ENCODE results near the gene CTAGE1.
A peak's percentile ranks its signal among the peaks of the same experiment; 100 is the strongest.
"Not testable (repeated sequence)": the region's sequence is repeated elsewhere in the genome, so short reads cannot be mapped to it uniquely, and the experiment has no call there.

CTAGE1 gene, protein sequence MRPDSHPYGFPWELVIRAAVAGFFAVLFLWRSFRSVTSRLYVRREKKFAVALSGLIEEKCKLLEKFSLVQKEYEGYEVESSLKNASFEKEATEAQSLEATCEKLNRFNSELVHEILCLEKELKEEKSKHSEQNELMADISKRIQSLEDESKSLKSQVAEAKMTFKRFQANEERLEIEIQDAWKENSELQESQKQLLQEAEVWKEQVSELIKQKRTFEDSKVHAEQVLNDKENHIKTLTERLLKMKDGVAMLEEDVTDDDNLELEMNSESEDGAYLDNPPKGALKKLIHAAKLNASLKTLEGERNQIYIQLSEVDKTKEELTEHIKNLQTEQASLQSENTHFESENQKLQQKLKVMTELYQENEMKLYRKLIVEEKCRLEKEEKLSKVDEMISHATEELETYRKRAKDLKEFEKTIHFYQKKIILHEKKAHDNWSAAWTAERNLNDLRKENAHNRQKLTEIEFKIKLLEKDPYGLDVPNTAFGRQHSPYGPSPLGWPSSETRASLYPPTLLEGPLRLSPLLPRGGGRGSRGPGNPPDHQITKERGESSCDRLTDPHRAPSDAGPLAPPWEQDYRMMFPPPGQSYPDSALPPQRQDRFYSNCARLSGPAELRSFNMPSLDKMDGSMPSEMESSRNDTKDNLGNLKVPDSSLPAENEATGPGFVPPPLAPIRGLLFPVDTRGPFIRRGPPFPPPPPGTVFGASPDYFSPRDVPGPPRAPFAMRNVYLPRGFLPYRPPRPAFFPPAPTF

DNA sequence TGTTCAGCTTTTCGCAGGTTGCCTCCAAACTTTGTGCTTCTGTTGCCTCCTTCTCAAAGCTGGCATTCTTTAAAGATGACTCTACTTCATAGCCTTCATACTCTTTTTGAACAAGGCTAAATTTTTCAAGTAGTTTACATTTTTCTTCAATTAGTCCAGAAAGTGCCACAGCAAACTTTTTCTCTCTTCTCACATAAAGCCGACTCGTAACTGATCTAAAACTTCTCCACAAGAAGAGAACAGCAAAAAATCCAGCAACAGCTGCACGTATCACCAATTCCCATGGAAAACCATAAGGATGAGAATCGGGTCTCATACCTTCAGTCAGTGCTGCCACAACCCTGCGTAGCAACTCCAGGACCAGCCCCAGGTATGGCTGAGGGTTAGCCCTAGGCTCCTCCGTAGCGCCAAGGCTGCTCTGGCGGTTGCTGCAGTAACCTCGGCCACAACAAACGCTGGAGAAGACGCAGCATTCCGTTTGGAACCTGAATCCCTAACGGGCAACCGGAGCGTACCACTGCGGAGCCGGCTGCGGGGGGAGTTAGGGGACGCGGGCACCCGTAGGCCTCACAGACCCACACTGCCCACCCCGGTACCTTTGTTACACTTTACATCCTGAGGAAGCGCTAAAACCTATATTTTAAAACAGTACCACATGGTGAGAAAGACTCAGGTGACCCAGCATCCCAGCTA lies at the start of gene CTAGE1:
Gene CTAGE1, minus strand, starts transcription at position 420 of the 693 bp plus-strand sequence. Its CDS starts 104 bp downstream, at position 316.
- no peak for DNase-seq

DNA sequence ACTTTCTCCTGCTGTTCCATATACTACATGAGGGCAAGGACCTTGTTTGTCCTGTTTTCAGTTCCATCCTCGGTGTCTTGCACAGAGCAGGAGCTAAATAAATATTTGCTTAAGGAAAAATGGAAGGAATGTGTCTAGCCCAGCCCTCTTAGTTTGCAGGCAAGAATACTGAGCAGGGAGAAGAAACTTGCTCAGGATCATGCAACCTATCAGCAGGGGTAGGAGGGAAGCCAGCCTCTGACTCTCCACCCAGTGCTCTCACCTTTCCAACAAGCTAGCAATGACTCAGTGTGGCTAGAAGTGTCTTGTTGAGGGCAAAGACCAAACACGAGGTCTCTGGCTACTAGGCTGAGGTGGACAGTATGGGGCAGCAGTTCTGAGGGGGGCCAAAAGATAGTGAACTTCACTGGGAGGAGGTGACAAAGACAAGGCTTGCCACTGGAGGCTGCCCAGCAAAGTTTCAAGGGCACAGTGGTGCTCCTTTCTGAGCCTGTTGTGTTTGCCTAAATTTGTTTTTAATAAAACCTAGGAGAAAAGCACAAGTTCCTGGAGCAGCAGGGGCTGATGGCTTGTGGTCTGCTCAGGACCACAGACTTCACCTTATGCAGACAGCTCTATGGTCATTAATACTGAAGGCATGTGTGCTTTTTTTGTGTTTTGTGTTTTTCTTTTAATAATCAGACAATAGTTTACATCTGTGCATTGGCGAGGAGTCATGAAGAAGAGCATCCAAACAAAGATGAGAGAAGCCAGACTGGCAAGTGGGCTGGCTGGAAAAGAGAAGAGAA lies 49.1 kb upstream of the CTAGE1 start:
- DNase-seq = no peak

DNA sequence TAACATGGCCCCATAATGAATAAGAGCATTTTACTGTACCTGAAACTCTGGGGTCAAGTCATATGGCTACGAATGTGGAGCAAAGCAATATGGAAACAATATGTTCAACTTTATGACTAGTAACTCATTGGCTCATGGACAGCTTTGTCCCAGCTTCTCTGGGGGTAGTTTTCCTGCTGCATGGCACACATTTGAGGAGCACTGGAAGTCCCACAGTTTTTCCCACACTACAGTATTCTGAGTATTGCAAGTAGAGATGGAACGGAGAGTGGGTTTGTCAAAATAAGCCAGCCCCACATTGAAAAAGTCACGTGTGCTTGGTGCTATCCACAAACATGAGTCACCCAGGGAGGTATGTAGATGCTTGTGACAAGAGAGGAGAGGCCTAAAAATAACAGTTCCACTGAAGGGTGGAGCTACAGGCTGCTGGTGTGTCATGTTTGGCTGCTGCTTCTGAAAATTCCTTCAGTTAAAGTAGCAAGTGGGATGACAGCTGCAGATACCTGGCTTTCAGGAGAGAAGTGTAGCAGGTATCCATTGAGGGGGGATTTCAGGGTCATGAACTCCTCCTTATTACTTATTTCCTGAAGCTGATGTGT lies 48.2 kb upstream of the CTAGE1 start:
- DNase-seq = peak; percentile 37

DNA sequence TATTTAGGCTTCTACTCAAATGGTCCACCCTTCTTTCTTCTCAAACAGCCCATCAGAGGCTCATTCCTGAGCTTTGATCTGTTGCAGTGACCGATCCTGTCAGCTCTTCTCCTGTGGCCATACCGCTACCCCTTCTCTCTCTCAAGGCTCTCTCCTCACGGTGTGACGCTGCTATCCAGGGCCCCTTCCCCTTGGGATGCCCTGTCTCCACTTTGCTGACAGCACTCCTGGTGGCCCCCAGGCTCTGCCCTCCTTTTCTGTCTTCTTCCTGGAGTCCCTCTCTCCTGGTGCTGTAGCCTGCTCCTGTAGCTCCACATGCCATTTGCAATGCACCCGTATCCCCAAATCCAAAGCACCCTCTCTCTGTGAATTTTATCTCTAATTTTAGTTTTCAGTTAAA lies 45.4 kb upstream of the CTAGE1 start:
- no peak for DNase-seq

DNA sequence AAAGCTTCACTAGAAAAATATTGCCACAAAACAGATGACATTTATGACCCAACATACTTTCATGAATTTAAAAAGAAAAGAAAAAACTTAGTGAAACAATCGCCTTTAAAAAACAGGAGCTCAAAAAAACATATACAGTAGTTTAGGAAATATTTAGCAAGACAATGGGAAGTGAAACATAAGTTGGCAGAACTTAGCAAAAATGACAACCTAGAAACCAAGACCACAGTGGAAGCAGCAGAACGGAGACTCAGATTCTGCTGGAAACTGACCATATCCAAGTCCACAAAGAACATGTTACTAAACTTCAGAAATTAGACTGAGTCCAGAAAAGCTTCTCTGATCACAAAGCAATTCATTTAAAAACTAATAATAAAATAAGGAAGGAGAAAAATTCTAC lies 41.8 kb upstream of the CTAGE1 start:
- no peak for DNase-seq

DNA sequence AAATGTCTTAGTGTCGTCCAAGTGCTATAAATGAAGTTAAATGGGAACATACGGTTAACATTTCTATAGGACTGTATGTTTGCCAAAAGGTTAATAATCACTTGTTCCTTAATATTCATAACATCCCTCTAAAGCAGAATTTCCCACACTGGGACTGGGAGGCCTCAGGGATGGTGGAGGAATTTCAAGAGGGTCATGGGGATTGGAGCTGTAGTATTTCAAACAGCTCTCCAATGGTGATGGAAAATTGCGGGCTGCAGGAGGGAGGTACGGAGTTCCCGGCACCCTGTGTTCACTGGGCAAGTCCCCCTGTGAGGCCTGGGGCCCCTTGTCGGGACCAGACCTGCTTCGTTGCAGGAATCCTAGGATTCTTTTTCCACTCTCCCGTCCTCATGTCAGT lies 39.8 kb upstream of the CTAGE1 start:
- DNase-seq = no peak

DNA sequence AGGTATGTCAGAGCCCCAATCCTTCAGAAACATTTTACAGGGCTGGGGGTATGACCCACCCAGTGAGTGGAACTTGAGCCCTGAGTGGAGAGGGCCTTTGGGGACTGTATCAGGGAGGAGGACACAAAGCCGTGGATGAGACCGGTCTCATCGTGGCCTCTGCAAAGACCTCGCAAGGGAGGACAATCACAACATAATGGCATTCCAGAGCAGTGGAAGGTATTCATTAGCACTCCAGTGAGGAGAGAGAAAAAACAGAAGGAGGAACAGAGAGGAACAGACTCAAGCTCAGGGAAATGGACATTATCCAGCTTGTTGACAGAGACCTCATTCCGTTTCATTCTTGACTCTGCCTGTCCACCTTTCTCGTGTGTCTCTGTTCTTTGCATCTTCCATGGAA lies 38.8 kb upstream of the CTAGE1 start:
- DNase-seq = no peak

DNA sequence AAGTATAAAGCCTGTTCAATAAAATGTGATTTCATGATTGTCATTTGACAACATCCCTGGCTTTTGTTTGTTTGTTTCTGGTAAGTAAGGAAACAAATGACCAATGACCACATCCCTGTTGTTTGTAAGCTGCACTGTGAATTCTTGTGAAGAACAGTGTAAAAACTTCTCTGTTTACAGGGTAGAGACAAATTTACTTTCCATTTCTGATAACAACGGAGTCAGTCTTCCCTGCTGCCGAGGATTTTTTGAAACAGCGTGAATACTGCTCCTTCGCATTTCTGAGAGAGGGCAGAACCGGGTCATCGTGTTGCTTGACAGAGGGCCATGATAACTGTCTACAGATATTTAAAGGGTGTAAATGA lies 38.4 kb upstream of the CTAGE1 start:
- no peak for DNase-seq

DNA sequence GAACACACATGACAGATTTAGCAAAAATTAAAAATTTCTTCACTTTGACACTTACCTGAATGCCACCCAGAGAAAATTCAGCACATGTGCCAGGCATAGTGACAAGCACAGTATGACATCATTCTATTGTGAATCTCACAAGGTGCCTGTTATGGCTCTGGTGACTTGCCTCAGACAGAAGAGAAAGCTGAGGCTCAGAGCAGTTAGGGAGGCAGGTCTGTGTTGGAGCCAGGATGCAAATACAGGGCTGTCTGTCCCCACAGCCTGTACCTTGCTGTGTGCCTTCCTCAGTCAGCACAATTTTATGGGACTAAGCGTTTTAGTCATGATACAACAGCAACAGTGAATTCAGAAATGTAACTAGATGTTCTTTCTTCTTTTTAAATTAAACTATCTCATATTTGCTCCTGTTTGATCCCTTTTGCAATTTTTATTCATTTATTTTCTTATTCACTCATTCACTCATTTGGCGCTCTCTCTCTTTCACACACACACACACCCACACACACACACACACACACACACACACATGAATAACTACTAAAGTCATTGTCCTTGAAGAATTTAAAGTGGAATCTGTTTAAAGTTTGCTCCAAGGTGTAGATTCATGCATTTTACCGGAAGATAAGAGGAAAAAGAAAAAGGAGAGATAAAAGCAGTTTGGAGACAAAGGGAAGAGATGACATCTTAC lies 37.9 kb upstream of the CTAGE1 start:
- DNase-seq = no peak

DNA sequence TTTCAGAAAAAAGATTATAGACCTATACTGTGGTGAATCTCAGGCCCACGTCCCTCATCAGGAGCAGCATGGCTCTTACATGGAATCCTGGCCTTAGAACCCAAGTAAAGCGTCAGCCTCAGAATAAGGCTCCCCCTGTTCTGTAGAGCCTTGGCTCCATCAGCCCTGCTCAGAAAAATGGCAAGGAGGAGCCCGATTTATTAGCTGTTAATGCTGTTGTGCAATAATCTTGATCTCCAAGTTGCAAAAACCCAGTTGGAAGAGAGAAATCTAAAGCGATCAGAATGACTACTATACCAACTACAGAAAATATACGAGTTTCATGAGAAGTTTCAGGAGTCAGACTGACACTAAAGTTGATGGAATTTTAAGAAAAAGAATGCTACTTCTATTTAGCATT lies 35.6 kb upstream of the CTAGE1 start:
- no peak for DNase-seq

DNA sequence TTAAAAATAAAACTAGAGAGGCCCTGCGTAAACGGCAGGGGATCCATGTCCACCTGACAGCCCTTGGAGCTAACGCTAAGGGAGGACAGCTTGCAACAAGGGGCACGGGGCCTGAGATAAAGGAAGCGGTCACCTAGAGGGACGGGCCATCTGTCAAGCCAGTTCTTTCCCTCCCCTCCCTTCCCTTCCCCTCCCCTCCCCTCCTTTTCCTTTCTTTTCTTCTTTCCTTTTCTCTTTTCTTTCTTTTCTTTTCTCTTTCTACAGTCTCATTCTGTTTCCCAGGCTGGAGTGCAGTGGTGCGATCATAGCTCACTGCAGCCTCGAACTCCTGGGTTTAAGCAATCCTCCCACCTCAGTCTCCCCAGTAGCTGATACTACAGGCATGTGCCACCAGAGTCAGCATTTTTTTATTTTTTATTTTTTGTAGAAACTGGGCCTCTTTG lies 34.5 kb upstream of the CTAGE1 start:
- no peak for DNase-seq

DNA sequence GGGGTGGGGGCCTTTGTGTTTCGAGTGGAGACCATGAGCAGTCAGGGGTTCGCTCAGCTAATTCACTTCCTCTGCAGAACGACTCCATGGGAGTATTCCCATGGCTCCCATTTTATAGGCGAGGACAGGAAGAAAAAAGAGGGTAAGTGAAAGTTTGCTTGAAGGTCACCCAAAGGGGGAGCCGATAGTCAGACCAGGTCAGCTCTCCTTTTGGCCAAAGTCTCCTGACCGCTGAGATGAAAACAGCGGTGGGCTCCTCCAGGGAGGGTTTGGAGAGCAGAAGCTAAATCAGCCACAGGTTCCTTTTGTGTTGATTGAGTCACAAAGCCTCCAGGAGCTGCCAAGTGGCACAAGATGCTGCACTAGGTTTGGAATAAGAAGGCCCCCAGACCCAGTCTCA lies 34.1 kb upstream of the CTAGE1 start:
- DNase-seq = no peak

DNA sequence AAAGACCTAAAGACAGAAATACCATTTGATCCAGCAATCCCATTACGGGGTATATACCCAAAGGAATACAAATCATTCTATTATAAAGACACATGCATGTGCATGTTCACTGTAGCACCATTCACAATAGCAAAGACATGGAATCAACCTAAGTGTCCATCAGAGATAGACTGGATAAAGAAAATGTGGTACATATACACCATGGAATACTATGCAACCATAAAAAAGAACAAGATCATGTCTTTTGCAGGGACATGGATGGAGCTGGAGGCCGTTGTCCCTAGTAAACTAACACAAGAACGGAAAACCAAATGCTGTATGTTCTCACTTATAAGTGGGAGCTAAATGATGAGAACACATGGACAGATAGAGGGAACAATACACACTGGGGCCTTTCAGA lies 33.1 kb upstream of the CTAGE1 start:
- not testable (repeated sequence) for DNase-seq

DNA sequence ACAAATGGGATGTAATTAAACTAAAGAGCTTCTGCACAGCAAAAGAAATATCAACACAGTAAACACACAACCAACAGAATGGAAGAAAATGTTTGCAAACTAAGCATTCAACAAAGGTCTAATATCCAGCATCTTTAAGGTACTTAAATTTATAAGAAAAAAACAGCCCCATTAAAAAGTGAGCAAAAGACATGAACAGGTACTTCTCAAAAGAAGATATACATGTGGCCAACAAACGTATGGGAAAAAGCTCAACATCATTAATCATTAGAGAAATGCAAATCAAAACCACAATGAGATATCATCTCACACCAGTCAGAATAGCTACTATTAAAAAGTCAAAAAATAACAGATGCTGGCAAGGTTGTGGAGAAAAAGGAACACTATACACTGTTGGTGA lies 32.6 kb upstream of the CTAGE1 start:
- not testable (repeated sequence) for DNase-seq

DNA sequence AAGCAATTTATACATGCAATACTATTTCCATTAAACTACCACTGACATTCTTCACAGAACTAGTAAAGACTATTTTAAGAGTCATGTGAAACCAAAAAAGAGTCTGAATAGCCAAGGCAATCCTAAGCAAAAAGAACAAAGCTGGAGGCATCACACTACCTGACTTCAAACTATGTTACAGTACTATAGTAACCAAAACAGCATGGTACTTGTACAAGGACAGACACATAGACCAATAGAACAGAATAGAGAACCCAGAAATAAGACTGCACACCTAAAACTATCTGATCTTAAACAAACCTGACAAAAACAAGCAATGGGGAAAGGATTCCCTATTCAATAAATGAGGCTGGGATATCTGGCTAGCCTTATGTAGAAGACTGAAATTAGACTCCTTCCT lies 32.0 kb upstream of the CTAGE1 start:
- not testable (repeated sequence) for DNase-seq

DNA sequence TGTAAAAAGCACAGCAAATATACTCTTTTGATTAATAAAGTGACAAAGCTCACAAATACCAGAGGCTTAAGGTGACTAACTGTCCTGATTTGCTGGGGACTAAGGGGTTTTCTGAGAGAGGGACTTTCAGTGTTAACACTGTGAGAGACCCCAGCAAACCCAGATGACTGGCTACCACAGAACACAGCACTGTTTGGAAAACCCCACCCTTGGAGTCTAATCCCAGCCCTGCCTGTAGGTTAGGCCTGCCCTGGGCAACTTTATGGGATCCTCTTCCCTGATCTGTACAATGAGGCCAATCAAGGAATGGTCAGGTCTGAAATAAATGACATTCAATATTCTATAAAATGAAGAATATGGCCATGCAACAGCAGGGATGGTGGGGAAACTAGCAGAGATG lies 30.5 kb upstream of the CTAGE1 start:
- no peak for DNase-seq

DNA sequence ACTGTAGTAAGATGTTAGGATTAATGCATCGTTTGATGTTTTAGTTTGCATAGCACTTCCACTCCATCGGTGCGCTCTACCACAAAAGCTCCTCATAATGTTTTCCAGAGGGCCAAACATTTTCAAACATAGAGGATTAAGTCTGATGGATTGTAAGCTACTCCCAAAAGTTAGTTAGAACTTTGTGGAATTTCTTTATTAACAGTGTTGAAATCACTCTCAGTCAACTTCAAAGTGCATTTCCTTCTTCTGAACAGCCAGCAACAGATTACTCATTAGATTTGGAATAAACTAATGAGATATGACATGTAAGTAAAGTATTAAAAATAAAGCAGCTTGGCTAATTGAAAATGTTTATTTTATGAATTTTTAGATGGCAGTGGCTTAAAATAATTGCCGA lies 30.1 kb upstream of the CTAGE1 start:
- DNase-seq = no peak

DNA sequence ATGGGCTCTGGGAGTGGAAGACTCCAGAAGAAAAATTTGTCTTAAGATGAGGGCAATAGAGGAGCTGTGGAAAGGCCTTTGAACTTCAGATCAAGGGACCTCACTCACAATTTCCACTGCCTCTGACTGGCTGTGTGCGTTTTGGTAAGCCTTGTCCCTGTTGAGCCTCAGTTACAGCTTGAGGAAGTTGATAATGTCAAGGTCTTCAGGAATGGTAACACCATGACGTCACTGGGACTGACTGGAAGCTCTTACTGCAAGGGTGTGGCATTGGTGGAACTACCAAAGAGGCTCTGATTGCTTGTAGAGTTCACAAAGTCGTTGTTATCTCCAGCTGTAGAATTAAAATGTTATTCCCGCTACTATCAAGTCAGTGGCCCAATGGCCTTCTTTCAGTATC lies 29.2 kb upstream of the CTAGE1 start:
- no peak for DNase-seq

DNA sequence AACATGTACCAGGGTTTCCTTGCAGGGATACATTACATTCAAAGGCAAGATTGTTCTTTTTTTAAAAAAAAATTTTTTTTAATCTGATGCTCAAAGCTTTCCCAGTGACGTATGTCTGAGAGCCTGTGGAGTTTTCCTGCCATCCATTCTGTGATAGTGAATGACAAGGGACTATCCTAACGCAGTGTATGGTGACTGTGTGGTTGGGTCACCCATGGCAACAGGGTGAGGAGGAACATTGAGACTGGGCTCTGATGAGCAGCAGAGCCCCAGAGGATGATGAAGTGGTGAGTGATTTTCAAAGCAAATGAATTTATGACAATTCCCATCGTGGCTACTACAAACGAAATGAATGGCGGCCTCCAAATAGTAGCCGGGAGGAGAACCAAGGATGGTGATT lies 28.6 kb upstream of the CTAGE1 start:
- DNase-seq = no peak

DNA sequence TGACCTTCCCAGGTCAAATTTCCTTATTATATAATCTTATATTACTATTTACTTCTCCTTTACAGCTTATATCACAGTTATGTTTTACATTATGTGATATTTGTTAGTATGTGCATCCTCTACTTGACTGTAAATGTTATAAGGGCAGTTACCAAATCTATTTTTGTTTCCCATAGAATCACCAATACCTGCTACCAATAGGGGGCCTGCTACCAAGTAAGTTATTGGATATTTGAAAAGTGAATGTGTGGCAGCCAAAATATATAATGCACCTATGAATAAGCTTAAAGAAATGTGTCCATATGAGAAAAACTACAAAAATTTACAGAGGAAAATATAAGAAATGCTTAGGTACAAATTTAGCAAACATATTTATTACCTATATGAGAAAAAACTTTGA lies 23.9 kb upstream of the CTAGE1 start:
- DNase-seq = no peak

DNA sequence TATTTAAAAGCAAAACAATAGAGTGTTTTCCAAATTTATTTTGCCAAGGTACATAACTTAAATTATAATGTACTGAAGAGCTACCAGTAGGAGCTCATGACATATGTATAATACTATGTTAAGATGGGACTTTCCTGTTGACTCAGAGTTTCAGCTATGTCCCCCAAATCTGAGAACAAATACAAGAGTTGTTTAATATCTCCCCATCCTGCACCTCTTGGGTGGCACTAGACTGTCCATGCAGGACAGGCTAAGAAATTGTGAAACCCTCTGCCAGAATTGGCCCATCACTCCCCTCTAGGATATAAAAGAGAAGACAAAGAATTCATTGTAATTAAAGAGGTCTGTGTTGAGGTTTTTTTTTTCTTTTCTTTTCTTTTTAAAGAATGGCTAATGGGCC lies 21.7 kb upstream of the CTAGE1 start:
- no peak for DNase-seq

DNA sequence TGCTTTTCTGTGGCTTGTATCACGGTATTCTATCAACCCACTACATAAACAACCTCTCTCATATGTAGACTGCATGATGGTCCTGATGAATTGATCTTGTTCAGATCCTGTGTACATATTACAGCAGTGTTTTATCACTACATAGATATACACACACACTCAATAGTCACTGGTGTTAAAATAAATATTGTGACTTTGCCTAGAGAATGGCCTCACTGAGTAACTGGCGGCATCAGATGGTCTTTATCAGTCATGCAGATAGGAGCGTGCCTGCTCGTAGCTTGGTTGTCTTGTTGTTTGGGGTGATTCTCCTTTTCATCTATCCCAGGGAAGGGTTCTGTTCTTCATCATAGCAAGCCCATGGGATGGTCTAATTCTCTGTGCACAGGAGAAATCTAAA lies 18.4 kb upstream of the CTAGE1 start:
- DNase-seq = no peak

All from activated gamma-delta T cell treated with Interleukin-2 at 50 U/mL for 16 hours (primary cell).